Thoracic aorta (tissue), 2 donors: ENCODE measurements around the gene MPDZ. TPM values are rescaled to one million over a fixed set of nuclear protein-coding genes. Genes with fewer than 3 reads are reported as not detected.
A peak's percentile ranks its signal among the peaks of the same experiment; 100 is the strongest.

ENCODE experiments used
- ATAC-seq: fragments of 150-250 bp; one replicate; pipeline ENCODE4 v1.8.0; 2017; ENCODE audit warnings: low read depth; ENCODE audit not compliant: insufficient number of reproducible peaks, low FRiP score
- DNase-seq: peaks from one replicate; pipeline ENCODE4 v3.0.0-alpha.2; 2020; ENCODE audit warnings: low spot score
- H3K27ac ChIP-seq, 2 donors: fragments of 200-600 bp; sonication (generic); 1 replicate in 1 of 2; 2 replicates in 1 of 2; pipeline ENCODE4 v1.5.1; 2016; ENCODE audit warnings: mild to moderate bottlenecking in 2 of 2, moderate library complexity in 2 of 2
- H3K27me3 ChIP-seq: fragments of 200-600 bp; sonication (generic); replicated peaks from 2 replicates; pipeline ENCODE4 v1.6.0; 2016; ENCODE audit warnings: mild to moderate bottlenecking; ENCODE audit not compliant: insufficient read depth
- H3K36me3 ChIP-seq: fragments of 200-600 bp; sonication (generic); one replicate; pipeline ENCODE4 v1.5.1; 2016
- H3K4me1 ChIP-seq, 2 donors: fragments of 200-600 bp; sonication (generic); 1 replicate in 1 of 2; 2 replicates in 1 of 2; pipeline versions ENCODE4 v1.5.1 to v1.6.0; 2016; ENCODE audit warnings: low read depth in 2 of 2, mild to moderate bottlenecking in 1 of 2; ENCODE audit not compliant: control insufficient read depth in 1 of 2
- H3K4me3 ChIP-seq: fragments of 200-600 bp; sonication (generic); 2 replicates; pipeline ENCODE4 v1.5.1; 2016; ENCODE audit warnings: mild to moderate bottlenecking
- H3K9me3 ChIP-seq: fragments of 200-600 bp; sonication (generic); 2 replicates; pipeline ENCODE4 v1.5.1; 2016
- CTCF ChIP-seq: fragments of 200-600 bp; sonication (generic); IDR thresholded peaks from one replicate; pipeline ENCODE4 v1.5.1; 2019; ENCODE audit warnings: antibody characterized with exemption
- total RNA-seq, 2 donors: library from RNA; depleted of rRNA; stranded (reverse); fragments of >200 nt; gene quantifications; one replicate each; pipeline versions ENCODE4 v1.1.0 to v1.2.3, GENCODE V29; 2016

MPDZ gene
- total RNA-seq, 2 donors from 2014 or later = 61.2 to 81.2 TPM

- Histone ChIP-seq H3K4me3 (no peak overlapping the region), H3K9me3 (no peaks in the 10 kb centered on the region), H3K27me3 (no peaks in the 10 kb centered on the region), H3K4me1 (peaks cover 18 to 20% of the 10 kb centered on the region in 2 donors), H3K27ac (no peak overlapping the region), H3K36me3 (peaks cover 17% of the 10 kb centered on the region)
- no peak for ATAC-seq
- DNase-seq = no peak
- TF ChIP-seq CTCF = no peak
Measured at GRCh38 chr9:13109781-13110180, 169.7 kb downstream of the MPDZ start.

- Histone ChIP-seq H3K27me3 (no peaks in the 10 kb centered on the region), H3K9me3 (no peaks in the 10 kb centered on the region), H3K27ac (no peak overlapping the region), H3K4me3 (no peak overlapping the region), H3K4me1 (peaks cover 21 to 24% of the 10 kb centered on the region in 2 donors), H3K36me3 (peaks cover 25% of the 10 kb centered on the region)
- ATAC-seq (no peak), DNase-seq (no peak)
- TF ChIP-seq CTCF = no peak
Measured at GRCh38 chr9:13107008-13107407, 172.5 kb downstream of the MPDZ start.

- H3K27me3 ChIP-seq = no peaks in the 10 kb centered on the region
- H3K36me3 ChIP-seq = peaks cover 8% of the 10 kb centered on the region
- peak; percentile 82 for ATAC-seq
- no peak overlapping the region for H3K4me3 ChIP-seq
- no peak for DNase-seq
- no peaks in the 10 kb centered on the region for H3K9me3 ChIP-seq
- H3K4me1 ChIP-seq = peaks cover 16 to 43% of the 10 kb centered on the region in 2 donors
- H3K27ac ChIP-seq = peak overlapping the region; percentile 50 to 69
- TF ChIP-seq CTCF = no peak
Measured at GRCh38 chr9:13100914-13101572, 178.4 kb downstream of the MPDZ start.

- no peaks in the 10 kb centered on the region for H3K36me3 ChIP-seq
- peaks cover 4 to 34% of the 10 kb centered on the region in 2 donors for H3K4me1 ChIP-seq
- no peak overlapping the region for H3K4me3 ChIP-seq
- H3K9me3 ChIP-seq = no peaks in the 10 kb centered on the region
- H3K27me3 ChIP-seq = no peaks in the 10 kb centered on the region
- H3K27ac ChIP-seq = no peak overlapping the region
- no peak for TF ChIP-seq CTCF
- ATAC-seq (no peak), DNase-seq (no peak)
Measured at GRCh38 chr9:13095056-13095455, 184.4 kb downstream of the MPDZ start.

GRCh38 chr9:13090628-13091027 is 188.9 kb downstream of the MPDZ start:
- no peak for TF ChIP-seq CTCF
- no peak for DNase-seq
- Histone ChIP-seq H3K4me3 (peak overlapping the region; percentile 24), H3K27ac (peak overlapping the region; percentile 7 to 48), H3K27me3 (no peaks in the 10 kb centered on the region), H3K36me3 (no peaks in the 10 kb centered on the region), H3K4me1 (peaks cover 6 to 26% of the 10 kb centered on the region in 2 donors), H3K9me3 (no peaks in the 10 kb centered on the region)
- ATAC-seq = no peak
